Stimulated activated CD4-positive, alpha-beta T cell treated with anti-CD3 and anti-CD28 coated beads, Interleukin-12 subunit alpha, Interleukin-12 subunit beta, amount 100 ng/mL, for 48 hours (primary cell): Measurements from ENCODE around the gene IMMT.
"Not testable (repeated sequence)": the region's sequence is repeated elsewhere in the genome, so short reads cannot be mapped to it uniquely, and the experiment has no call there.

Source experiments
- DNase-seq, 3 donors: peaks; one replicate each; pipeline ENCODE4 v3.0.0-alpha.2; 2020; ENCODE audit warnings: low read depth in 2 of 3, low spot score in 1 of 3

The IMMT gene

GRCh38 chr2:86195055-86195807 is at the start of gene IMMT:
Gene IMMT (minus strand): TSS chr2:86195462. CDS start chr2:86195382, 80 bp downstream.
- peak; percentile 71 to 97 (median 93) for DNase-seq

GRCh38 chr2:86244781-86245180 is 49.5 kb upstream of the IMMT start:
- not testable (repeated sequence) for DNase-seq

GRCh38 chr2:86243950-86244733 is 48.9 kb upstream of the IMMT start:
- no peak for DNase-seq

- no peak for DNase-seq
Observed at GRCh38 chr2:86243272-86243671, 48.0 kb upstream of the IMMT start.

- no peak for DNase-seq
Observed at GRCh38 chr2:86241611-86242010, 46.3 kb upstream of the IMMT start.

- no peak for DNase-seq
Observed at GRCh38 chr2:86240251-86240650, 45.0 kb upstream of the IMMT start.

GRCh38 chr2:86239745-86240144 is 44.5 kb upstream of the IMMT start:
- no peak for DNase-seq

- DNase-seq, result no peak
Observed at GRCh38 chr2:86239326-86239725, 44.1 kb upstream of the IMMT start.

GRCh38 chr2:86238354-86238753 is 43.1 kb upstream of the IMMT start:
- peak; percentile 22 to 41 (median 38) for DNase-seq

GRCh38 chr2:86237172-86237571 is 41.9 kb upstream of the IMMT start:
- no peak for DNase-seq

- DNase-seq, result no peak
Observed at GRCh38 chr2:86235196-86235980, 40.1 kb upstream of the IMMT start.

- DNase-seq, result no peak
Observed at GRCh38 chr2:86234563-86235131, 39.4 kb upstream of the IMMT start.

- DNase-seq, result no peak
Observed at GRCh38 chr2:86233436-86233835, 38.2 kb upstream of the IMMT start.

- DNase-seq, result no peak
Observed at GRCh38 chr2:86232910-86233309, 37.6 kb upstream of the IMMT start.

- no peak for DNase-seq
Observed at GRCh38 chr2:86232373-86232784, 37.1 kb upstream of the IMMT start.

- no peak for DNase-seq
Observed at GRCh38 chr2:86231680-86232372, 36.6 kb upstream of the IMMT start.

GRCh38 chr2:86230961-86231360 is 35.7 kb upstream of the IMMT start:
- DNase-seq, result no peak

- DNase-seq, result no peak
Observed at GRCh38 chr2:86229221-86229620, 34.0 kb upstream of the IMMT start.

GRCh38 chr2:86228574-86228973 is 33.3 kb upstream of the IMMT start:
- DNase-seq, result not testable (repeated sequence)

GRCh38 chr2:86227685-86228084 is 32.4 kb upstream of the IMMT start:
- DNase-seq, result no peak
